Measurements from ENCODE around the gene KDM5D.
A peak's percentile ranks its signal among the peaks of the same experiment; 100 is the strongest.

The KDM5D gene

GRCh38 chrY:19744381-19745378 lies at the start of gene KDM5D:
Gene KDM5D, minus strand, starts transcription at chrY:19744726. Its CDS starts 192 bp downstream, at chrY:19744534.
- peak; percentile 21 to 47 for DNase-seq (ENCODE audit: low read depth in 1 of 2, low spot score in 1 of 2)

DNA sequence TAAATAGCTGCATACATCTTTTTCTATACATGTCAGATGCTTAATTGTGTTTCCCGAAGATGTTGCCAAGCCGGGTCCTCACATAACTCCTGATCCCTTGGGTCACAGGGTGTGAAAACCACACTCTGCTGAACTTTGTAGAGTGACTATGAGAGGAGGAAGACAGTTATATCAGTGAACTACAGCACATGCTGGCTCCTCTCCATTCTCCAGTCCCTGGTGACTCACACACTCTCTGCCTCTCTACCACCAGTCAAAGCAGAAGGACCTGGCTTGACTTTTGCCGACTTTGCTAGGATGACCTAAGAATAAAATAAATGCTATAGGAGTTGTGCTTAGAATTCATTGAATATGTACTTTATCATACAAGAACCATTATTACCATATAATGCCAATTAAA lies 23.8 kb upstream of the KDM5D start:
- no peak for DNase-seq (ENCODE audit: low read depth in 1 of 2, low spot score in 1 of 2)

GRCh38 chrY:19743331-19743730 lies 1.2 kb downstream of the KDM5D start:
- no peak for DNase-seq (ENCODE audit: low read depth in 1 of 2, low spot score in 1 of 2)

DNA sequence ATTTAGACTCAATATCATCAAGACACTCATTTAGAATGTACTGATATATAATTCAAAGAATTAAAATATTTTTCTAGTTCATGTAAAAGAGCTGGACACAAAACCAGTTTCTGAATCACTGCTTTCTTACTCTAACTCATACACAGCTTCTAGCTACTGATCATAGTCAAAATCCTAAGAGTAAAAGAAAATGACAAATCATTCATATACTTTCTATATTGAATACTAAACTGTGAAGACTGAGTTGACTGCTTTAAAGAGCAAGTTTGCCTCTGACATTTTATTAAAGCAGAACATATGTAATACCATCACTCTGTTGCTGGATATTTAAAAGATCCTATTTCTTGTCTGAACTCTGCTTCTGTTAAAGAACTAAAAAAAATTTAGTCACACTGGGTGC lies 2.4 kb downstream of the KDM5D start:
- no peak for DNase-seq (ENCODE audit: low read depth in 1 of 2, low spot score in 1 of 2)

GRCh38 chrY:19734425-19734824 lies 10.1 kb downstream of the KDM5D start:
- DNase-seq (ENCODE audit: low read depth in 1 of 2, low spot score in 1 of 2), result no peak

- DNase-seq (ENCODE audit: low read depth in 1 of 2, low spot score in 1 of 2), result no peak
Observed at GRCh38 chrY:19717950-19718349, 26.6 kb downstream of the KDM5D start.

- DNase-seq (ENCODE audit: low read depth in 1 of 2, low spot score in 1 of 2), result no peak
Observed at GRCh38 chrY:19717146-19717545, 27.4 kb downstream of the KDM5D start.

DNA sequence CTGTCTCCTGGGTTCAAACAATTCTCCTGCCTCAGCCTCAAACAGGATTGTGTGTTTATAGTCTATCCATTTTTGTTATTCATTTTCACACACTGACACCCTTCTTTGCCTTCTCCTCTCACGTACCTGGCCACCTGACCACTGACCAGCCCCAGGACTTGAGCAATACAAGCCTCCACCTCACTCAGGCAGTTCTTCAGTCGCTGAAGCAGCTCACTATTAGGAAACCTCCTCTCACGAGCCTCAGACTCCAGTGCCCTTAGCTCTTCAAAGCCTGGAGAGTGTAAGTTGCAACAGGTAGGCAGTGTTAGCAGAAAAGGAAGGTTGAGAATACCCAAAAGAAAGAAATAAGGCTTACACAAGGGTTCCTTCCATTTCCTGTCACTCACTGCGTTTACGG lies 29.3 kb downstream of the KDM5D start:
- DNase-seq (ENCODE audit: low read depth in 1 of 2, low spot score in 1 of 2), result no peak

DNA sequence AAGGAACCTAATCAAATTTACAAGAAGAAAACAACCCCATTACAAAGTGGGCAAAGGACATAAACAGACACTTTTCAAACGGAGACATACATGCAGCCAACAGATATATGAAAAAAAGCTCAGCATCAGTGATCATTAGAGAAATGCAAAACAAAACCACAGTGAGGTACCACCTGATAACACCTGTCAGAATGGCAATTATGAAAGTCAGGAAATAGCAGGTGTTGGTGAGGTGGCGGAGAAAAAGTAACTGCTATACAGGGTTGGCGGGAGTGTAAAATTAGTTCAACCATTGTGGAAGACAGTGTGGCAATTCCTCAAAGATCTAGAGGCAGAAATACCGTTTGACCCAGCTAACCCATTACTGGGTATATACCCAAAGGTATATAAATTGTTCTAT lies 31.1 kb downstream of the KDM5D start:
- DNase-seq (ENCODE audit: low read depth in 1 of 2, low spot score in 1 of 2), result no peak

- DNase-seq (ENCODE audit: low read depth in 1 of 2, low spot score in 1 of 2), result no peak
Observed at GRCh38 chrY:19706273-19706672, 38.3 kb downstream of the KDM5D start.

DNA sequence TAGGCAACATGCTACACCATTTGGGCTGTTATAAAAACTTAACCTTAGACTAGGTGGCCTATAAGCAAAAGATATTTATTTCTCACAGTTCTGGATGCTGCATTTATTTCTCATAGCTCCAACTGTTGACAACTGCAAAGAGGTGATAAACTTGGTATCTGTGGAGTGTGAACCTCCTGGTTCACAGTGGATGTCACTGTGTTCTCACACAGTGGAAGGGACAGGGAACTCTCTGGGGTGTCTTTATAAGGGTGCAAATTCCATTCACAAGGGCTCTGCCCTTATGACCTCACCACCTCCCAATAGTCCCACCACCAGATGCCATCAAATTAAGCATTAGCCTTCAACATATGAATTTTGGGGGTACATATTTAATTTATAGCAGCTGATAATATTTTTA lies 46.0 kb downstream of the KDM5D start:
- no peak for DNase-seq (ENCODE audit: low read depth in 1 of 2, low spot score in 1 of 2)

DNA sequence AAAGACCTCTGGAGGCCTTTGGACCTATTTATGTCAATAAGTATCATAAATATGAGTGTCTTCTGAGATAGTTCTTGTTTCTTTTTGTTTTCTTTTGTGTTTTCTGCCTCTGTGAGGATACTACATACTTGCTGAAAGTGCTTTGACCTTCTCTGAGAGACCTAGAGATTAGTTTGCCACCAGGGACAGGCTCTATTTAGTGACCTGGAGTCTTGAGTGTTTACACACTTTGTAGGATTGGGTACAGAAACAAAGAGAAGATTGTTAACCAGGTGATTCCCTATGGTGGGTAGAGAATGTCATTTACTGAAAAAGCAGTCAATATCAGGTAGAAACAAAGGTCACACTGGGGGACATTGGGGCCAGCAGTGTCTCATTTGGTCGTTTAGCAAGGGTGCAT lies 63.7 kb downstream of the KDM5D start:
- DNase-seq (ENCODE audit: low read depth in 1 of 2, low spot score in 1 of 2), result no peak

All from activated CD4-positive, alpha-beta T cell treated with anti-CD3 and anti-CD28 coated beads, Interleukin-2, amount 50 U/mL, for 24 hours (primary cell).